HG03457 (cell line): ENCODE results near the gene KIAA1958.
A peak's percentile ranks its signal among the peaks of the same experiment; 100 is the strongest.

Experiments used
- ATAC-seq: cut with Tn5 transposase; IDR thresholded peaks from one replicate; pipeline ENCODE4 v1.9.1; 2021; ENCODE audit warnings: moderate number of reproducible peaks; ENCODE audit not compliant: unreplicated experiment

KIAA1958 gene

GRCh38 chr9:112486221-112487007 lies at the start of gene KIAA1958:
KIAA1958 (plus strand) TSS chr9:112486827; CDS start chr9:112574081, 87,254 bp downstream.
- ATAC-seq, result peak; percentile 87

- no peak for ATAC-seq
These were observed 49.2 kb upstream of the KIAA1958 start for GRCh38 chr9:112437406-112437805.

- no peak for ATAC-seq
These were observed 47.5 kb upstream of the KIAA1958 start for GRCh38 chr9:112439171-112439570.

GRCh38 chr9:112439825-112440224 lies 46.8 kb upstream of the KIAA1958 start:
- ATAC-seq, result no peak

- no peak for ATAC-seq
These were observed 43.4 kb upstream of the KIAA1958 start for GRCh38 chr9:112443200-112443599.

GRCh38 chr9:112443636-112444035 lies 43.0 kb upstream of the KIAA1958 start:
- no peak for ATAC-seq

GRCh38 chr9:112445196-112445595 lies 41.4 kb upstream of the KIAA1958 start:
- ATAC-seq, result no peak

- ATAC-seq, result no peak
These were observed 40.5 kb upstream of the KIAA1958 start for GRCh38 chr9:112446080-112446479.

- no peak for ATAC-seq
These were observed 40.1 kb upstream of the KIAA1958 start for GRCh38 chr9:112446526-112446925.

- no peak for ATAC-seq
These were observed 39.3 kb upstream of the KIAA1958 start for GRCh38 chr9:112447283-112447761.

GRCh38 chr9:112462855-112463254 lies 23.8 kb upstream of the KIAA1958 start:
- no peak for ATAC-seq

GRCh38 chr9:112465352-112465751 lies 21.3 kb upstream of the KIAA1958 start:
- ATAC-seq, result no peak

GRCh38 chr9:112472996-112473395 lies 13.6 kb upstream of the KIAA1958 start:
- ATAC-seq, result no peak

GRCh38 chr9:112473986-112474385 lies 12.6 kb upstream of the KIAA1958 start:
- no peak for ATAC-seq

GRCh38 chr9:112475318-112475717 lies 11.3 kb upstream of the KIAA1958 start:
- ATAC-seq, result no peak

GRCh38 chr9:112477330-112477729 lies 9.3 kb upstream of the KIAA1958 start:
- ATAC-seq, result no peak

GRCh38 chr9:112479221-112479620 lies 7.4 kb upstream of the KIAA1958 start:
- no peak for ATAC-seq

- ATAC-seq, result no peak
These were observed 2.0 kb upstream of the KIAA1958 start for GRCh38 chr9:112484607-112485006.

GRCh38 chr9:112485574-112485973 lies 1.1 kb upstream of the KIAA1958 start:
- ATAC-seq, result no peak

- ATAC-seq, result peak; percentile 38
These were observed 576 bp downstream of the KIAA1958 start for GRCh38 chr9:112487008-112487798.

- no peak for ATAC-seq
These were observed 1.2 kb downstream of the KIAA1958 start for GRCh38 chr9:112487799-112488340.
